ENCODE results near the gene PRIM2.
"Not testable (repeated sequence)": the region's sequence is repeated elsewhere in the genome, so short reads cannot be mapped to it uniquely, and the experiment has no call there.

The PRIM2 gene

DNA sequence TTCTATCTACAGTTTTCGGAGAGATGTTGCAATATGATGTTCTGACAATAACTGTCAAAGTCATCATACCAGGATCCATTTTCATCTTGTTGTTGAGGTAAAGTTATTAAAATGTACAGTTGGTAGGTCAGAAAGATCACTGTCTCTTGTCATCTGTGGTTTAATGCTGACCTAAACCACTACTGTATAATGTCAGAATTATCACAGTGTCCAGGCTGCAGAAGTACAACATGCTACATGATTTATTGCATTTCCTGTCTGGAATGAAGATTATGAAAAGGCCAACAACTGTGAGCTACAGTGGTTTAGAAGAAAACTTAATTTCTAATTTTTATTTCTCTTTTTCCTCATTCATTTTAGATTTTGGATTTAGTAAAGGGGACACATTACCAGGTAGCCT is 314.3 kb downstream of the PRIM2 start:
- DNase-seq, result not testable (repeated sequence)

DNA sequence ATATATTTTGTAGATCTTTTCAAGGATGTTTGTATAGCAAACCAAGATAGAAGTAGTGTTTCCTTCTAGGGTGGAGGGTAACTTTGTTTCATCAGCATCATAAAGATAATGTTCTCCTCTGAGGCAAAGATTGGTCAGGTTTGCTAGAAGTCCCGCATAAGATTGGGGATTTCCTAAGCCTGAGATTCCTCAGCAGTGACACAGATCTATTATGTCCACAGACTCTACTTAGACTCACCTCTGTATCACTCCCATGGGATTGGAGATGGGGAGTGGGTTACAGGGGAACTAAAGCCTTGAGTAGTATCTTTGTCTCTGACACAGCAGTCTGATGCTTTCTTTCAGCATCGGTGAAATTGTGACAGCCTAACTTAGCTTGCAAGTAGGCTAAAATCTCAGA is 341.1 kb downstream of the PRIM2 start:
- DNase-seq, result not testable (repeated sequence)

DNA sequence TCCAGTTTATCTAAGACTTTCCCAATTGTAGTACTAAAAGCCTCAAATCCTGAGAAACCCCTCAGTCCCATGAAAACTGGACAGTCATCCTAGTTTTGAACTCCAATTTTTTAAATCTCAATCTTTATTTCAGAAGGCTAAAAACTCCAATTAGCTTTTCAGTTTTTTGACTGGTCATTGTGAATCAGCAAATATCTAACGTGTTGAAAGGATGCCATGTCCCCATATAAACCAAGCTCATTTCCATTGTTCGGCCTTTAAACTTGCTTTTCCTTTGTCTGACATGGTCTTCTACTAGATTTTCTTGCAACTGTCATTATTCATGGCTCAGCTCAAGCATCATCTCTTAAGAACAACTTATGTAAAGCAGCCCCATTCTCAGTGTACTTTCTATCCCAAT is 342.4 kb downstream of the PRIM2 start:
- not testable (repeated sequence) for DNase-seq

DNA sequence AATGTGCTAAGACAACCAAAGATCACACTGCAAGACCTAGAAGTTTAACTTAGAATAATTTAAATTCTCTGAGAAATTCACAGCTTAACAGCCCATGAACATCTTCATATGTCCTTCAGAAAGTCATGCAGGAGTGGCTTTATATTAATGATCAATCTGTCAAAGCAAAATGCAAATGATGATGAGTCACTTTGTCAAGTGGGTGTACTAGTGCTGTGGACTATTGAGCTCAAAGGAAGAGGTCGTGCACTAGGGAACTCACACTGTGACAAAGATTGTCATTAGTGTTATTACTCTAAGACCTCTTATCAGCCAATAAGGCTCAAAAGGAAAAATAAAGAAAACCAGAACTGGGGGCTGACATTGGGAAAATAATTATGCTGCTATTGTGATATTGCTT is 343.5 kb downstream of the PRIM2 start:
- DNase-seq, result not testable (repeated sequence)

DNA sequence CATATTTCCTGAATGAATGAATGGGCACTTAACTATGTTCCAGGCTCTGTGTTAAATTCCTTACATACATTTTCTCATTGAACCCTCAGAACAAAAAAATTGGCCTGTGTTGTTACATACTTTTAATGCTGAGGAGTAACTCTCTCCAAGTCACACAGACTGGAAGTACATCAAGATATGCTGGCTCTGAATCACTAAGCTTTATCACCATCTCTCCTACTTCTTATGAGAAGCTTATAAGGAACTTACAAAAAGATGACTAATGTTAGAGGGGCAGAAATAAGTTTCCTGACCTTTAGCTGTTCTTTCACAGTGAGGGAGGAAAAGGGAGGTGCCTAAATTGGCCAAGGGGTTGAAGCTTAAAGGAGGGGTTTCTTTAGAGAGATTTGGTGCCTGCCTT is 350.7 kb downstream of the PRIM2 start:
- not testable (repeated sequence) for DNase-seq

DNA sequence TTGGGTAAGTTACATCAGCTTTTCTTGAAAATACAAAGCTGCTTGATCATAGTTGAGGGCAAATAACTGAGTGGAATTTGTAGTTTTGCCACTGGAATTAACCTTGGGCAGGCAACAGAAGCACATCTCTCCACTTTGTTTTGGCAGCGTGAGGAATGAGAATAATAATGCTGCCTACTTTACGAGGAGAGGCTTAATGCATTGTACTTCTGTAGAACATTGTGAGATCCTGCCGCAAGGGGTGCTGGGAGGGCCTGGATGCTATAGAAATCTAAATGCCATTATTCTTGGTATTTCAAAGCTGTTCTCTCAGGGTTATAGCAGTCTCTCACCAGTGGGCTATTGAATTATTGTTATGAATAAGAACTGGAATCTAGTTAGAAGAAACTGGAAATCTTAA is 353.8 kb downstream of the PRIM2 start:
- DNase-seq, result not testable (repeated sequence)

DNA sequence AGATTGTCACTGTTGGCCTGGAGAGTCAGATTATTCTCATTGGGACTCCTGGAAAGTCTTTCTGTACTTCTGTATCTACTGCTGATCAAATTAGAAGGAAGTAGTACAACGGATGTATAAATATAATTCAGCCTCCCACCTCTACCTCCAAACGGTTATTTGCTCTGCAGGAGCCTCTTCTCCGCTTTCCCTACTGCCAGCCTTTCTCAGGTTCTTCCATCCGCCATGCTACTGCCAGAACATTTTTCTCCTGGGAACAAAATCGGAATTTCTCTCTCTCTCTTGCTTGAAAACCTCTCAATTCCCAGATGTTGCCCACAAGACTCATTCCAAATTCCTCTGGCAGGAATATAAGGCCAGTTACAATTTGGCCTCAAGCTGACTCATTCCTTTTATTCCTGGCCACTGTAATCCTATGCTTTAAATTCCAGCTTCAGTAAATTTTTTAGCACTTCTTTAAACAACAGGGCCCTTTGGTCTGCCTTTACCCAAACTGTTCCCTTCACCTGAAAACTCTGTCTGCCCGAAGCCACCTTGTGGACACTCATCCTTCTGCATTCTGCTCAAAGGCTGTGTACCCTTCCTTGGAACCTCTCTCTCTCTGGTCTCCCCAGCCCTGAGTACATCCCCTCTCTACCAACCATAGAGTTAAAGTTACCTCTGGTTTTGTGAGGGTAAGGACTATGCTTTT is 354.7 kb downstream of the PRIM2 start:
- not testable (repeated sequence) for DNase-seq

DNA sequence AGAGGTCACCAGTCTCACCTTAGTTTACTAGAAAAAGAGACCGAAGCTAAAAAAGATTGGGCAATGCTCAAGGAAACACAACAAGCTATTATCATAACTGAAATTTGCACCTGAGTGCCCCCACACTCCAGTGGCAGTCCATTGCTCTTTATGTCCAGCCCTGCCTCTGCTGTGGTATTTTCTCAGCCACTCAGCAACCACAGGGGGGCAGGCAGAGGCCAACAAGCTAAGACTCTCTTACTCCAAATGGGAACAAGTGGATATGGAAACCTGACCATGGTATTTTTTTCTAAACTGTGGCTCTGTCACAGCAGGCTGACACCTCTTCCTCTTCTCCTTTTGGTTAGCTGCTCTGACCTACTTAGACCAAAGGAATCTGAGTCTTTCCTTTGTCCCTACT is 355.9 kb downstream of the PRIM2 start:
- not testable (repeated sequence) for DNase-seq

DNA sequence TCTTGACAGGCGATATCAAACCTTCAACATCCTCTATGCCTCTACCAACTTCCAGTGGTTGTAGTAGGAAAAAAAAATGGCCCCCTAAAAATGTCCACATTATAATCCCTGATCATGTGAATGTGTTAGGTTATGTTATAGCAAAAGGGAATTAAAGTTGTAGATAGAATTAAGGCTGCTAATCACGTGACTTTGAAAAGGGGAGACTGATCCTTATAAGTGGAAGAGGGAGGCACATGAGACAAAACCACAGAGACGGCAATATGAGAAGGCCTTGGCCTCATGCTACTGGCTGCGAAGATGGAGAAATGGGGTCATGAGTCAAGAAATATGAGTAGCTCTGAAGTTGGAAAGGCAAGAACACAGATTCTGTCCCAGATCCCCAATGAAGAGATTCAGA is 358.0 kb downstream of the PRIM2 start:
- DNase-seq, result not testable (repeated sequence)

DNA sequence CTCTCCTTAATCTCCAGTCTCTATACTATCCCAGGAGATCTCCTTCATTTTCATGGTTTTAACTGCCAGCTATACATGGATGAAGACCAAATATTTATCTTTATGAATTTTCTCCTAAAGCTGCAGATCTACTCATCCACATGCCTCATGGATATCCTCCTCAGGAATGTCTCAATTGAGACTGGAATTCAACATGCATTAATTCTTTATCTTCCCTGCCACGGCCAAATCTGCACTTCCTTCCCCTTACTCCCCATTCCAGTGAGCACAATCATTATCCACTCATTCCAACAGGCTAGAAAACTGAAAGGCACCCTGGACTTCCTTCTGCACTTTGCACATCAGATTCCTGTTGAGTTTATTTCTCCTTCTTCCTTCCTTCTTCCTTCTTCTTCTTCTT is 379.0 kb downstream of the PRIM2 start:
- DNase-seq, result not testable (repeated sequence)

Data from NCI-H1105 (cell line).